Hepatic stellate cell (primary cell): ENCODE measurements around the gene TBCD.

Source experiments
- DNase-seq: peaks from one replicate; pipeline ENCODE4 v3.0.0; 2011; ENCODE audit warnings: low spot score

TBCD gene

DNA sequence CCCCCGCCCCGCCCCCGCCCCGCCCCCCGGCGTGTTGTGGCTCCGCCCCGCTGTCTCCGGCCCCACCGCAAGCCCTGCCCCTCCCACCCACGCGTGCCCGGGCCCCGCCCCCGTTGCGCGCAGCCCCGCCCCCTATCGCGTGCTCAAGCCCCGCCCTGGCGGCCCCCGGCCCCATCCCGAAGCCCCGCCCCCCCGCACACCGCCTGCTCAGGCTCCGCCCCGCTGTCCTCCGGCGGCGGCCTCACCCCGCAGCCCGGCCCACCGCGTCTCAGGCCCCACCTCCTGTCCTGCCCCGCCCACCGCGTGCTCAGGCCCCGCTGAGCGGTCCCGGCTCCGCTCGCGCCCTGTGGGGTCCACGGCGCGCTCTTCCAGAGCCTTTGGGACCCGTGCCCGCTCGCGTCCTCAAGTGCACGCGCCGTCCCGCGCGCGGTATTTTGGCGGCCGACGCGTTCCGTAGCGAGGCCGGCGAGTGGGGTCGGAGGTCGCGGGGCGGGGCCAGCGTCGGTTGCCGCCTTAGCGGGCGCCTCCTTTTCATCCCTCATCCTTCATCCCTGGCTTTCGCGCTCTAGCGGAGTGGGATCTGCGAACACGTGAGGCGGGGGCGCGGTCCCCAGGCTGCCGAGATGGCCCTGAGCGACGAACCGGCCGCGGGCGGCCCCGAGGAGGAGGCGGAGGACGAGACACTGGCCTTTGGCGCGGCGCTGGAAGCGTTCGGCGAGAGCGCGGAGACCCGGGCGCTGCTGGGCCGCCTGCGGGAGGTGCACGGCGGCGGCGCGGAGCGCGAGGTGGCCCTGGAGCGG, at the start of gene TBCD:
Gene TBCD (plus strand): TSS at position 495 of the 800 bp plus-strand sequence. CDS start 129 bp downstream, at position 624.
- DNase-seq, result peak; percentile 96

DNA sequence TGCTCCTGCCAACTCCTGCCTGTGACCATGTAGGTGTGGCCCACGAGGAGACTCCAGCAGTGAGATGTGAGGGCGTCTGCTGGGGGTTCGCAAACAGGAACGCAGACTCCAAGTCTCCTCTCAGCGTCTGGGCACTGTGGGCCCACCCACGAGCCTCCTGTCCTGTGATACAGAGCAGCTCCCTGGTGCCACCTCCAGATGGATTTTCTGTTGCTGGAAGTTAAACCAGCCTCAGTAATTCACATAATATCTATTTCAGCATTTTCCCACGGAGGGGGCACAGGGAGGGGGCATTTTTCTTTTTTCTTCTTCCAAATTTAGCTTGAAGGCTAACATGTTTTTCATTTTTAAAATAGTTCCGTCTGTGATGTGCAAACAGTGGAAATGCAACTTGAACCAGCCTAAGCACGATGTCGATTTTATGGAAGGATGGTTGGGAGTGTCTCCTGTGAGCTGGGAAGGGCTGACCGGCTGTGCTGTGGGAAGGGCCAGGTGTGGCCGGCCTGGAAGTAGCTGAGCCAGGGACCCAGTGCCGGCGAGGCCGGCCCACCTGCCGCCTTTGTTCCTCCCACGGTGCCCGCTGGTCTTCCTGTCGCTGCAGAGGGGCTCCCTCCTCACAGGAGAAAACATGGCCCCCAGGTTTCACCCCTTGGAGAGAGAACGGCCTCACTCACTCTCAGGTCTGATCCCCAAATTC, 49.5 kb upstream of the TBCD start:
- DNase-seq, result peak; percentile 42

DNA sequence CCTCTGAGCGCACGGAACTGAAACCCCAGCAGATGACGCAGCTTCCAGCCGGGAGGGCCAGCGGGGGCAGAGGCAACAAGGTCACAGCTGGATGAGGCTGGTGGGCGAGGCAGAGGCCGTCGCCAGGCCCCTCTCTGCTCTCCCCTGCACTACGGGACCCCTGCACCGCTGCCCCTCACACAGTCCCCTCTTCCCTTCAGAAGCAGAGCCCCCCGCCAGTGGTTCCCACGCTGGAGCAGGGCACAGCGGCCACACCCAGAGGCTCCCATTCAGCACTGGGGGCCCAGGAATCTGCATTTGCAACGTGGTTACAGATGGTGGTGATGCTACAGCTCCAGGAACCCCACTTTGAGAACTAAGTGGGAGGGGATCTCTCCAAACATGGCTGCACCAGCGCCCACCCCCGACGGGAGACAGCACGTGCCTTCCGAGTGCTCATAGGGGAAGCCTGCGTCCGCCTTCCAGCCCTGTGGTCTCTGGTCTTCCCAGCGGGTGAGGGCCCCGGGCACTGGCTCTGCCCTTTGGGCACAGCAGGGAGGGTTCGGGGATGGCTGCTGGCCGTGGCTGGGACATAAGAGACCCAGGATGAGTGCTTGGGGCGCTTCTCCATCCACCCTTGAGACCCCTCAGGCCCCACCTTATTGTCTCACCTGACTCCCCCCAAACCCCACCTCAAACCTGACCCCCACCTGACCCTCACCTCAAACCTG, 48.7 kb upstream of the TBCD start:
- DNase-seq, result no peak

DNA sequence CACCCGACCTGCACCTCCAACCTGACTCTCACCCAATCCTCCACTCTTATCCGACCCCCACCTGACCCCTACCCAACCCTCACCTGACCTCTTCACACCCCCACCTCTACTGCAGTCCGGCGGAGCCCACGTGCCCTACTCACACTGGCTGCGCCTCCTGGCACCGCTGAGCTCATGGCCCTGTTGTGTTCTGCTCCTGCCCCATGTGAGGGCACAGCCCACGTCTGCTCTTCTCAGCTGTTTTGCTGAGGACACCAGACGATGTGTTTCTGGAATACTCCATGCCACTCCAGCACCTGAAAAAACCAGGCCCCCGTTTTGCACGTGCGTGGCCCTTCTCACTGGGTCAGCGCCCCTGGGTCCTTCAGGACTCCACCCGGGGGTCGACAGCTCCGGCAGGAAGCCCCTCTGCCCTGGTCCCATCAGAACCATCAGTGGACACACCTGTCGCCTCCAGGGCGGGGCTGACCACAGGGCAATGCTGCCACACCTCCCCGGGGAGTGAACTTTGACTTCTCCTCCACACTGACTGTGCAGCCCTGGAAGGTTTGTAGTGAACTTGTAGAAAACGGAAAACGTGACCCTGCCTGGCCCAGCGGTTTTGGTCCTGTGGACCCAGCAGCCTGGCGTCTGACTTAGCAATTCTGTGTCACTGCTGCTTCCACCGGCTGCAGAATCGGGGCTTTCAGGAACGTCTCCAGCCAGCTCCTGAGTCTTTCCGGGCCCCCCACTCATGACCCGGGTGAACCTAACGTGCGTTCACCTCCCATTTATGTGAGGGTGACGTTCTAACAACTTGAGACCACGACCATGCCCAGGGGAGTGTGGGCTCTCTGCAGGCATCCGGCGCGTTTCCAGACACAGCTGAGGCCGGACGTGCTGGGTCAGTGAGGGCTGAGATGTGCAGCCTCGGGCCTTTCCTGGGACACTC, 47.7 kb upstream of the TBCD start:
- DNase-seq, result no peak

DNA sequence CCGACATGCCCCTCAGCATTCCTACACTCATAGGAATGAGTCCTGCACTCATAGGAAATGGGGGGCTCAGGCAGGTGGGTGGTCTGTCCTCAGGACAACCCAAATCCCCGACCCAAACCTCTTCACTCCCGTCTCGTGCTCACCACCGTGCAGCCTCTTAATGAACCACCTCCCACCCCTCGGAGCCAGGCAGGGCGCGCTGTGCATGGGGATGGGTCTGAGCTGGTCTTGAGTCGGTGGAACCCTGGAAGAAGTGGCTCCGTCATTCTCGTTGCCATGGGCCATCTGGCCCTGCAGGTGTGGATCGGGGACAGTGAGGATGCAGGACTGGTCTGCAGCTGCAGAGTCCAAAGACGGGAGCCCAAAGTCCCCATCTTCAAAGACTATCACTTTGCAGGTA, 47.0 kb upstream of the TBCD start:
- DNase-seq, result no peak

DNA sequence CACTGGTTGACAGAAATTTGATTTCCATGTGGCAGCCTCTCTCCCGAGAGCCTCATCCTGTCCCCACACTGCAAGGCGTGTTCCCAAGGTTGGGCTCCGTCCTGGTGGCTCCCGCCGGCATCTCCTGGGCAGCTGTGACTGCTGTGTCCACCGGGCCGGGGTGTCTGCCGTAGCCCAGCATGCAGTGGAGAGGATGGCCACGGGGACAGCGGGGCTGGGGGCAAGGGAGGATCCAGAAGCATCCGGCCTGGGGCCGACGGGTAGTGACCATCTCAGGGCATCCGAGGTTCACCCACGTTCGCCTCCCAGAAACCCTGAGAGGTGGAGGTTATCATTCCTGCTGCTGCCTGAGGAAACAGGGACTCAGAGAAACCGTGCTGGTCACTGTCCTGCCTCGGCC, 46.1 kb upstream of the TBCD start:
- DNase-seq, result no peak

DNA sequence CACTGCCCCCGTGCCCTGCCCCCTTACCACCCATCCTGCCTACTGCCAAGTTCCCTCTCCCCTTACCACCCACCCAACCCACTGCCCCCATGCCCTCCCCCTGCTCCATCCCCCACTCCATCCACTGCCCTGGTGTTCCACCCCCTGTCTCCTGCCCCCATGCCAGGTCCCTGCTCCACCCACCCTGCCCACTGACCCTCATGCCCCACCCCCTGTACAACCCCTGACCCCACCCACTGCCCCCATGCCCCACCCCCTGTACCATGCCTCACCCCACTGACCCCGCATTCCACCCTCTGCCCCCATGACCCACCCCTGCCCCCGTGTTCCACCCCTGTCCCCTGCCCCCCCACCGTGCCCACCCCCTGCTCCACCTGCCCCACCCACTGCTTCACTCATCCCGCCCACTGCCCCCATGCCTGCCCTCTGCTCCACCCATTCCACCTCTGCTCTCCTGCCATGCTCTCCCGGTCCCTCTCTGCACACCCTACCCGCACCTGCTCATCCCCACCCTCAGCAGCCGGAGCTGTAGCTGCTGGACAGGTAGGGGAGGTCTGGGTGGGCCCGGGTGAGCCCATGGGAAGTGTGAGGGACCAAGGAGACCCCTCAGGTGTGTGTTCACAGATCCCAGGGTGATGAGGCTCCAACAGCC, 42.7 kb upstream of the TBCD start:
- no peak for DNase-seq

DNA sequence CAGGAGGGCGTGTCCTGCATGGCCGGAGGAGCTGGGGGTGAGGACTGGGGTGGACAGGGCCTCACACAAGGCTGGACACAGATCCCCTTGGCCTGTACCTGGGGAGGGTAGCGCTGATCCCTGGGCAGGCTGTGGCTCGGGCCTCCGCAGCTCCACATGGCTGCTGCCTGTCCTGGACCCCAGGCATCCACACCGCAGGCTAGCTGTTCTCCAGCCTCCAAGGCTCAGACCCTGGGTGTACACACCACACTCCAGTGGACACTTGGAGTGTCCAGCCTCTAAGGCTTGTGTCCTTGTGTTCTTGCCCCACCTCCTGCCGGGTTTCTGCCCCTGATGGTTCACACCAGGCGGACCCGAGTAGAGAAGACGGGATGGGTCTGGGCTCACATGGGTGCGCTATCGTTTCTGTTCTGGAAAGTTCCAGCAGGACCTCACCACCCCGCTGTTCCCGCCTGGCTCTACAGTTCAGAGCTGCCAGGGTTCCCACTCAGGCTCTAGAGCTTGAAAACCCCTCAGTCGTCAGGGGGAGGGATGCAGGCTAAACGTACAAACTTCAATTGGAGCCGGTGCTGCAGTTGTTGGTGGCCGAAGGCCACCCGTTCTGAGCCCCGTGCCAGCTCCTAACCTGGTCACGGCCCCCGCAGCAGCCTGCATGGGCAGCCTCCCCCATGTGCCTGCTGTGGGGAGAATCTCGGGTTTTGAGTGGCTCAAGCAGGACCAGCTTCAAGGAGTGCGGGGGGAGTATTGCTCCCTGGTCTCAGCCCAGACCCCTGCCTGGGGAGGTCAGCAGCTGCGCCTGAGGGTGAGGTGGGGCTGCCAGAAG, 42.0 kb upstream of the TBCD start:
- no peak for DNase-seq

DNA sequence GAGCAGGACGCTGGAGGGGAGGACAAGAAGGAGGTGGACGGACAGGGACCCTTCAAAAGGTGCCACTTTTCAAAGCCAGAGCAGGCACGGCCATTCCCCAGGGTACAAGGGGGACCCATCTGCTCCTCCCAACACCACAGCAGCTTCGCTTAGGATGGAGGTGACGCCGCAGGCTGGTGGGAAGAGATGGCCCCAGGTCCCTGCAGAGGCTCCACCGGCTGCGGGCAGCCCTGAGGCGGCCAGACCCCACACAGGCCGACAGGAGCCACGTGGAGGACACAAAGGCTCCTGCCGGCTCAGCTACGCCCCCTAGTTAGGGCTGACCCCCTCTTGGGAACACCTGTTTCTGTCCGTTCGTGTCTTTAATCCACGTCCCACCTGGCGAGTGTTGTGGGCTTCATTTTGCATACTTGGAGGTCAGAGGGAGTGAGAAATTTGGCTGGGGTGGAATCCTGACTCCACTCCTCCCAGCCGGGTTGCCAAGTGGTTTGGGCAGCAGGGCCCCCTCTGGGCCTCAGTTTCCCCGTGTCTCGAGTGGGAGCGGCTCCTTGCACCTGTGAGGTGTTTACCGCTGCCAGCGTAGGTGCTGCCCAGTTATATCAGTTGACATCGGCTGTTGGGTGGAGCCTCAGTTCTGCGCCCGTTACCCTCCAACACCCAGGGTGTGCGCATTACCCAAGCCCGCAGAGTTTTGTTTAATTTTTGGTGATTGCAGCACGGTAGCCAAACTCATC, 41.2 kb upstream of the TBCD start:
- no peak for DNase-seq

DNA sequence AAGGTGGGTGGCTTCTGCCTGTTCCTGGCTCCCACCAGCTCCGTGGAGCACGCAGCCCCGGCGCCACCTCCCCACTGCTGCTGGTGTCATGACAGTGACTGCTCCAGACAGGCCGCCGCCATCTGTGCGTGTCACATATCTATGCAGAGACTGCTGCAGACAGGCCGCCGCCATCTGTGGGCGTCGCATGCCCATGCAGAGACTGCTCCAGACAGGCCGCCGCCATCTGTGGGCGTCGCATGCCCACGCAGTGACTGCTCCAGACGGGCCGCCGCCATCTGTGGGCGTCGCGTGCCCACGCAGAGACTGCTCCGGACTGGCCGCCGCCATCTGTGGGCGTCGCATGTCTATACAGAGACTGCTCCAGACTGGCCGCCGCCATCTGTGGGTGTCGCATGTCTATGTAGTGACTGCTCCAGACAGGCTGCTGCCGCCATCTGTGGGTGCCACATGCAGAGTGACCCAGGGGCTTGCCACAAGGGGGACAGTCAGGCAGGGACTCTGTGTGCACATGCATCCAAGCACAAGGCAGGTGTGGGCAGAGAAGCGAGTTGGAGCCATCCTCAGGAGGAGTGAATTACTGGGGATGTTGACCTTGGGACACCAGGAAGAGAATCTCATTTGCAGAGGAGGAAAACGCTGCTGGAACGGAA, 38.7 kb upstream of the TBCD start:
- DNase-seq, result no peak

DNA sequence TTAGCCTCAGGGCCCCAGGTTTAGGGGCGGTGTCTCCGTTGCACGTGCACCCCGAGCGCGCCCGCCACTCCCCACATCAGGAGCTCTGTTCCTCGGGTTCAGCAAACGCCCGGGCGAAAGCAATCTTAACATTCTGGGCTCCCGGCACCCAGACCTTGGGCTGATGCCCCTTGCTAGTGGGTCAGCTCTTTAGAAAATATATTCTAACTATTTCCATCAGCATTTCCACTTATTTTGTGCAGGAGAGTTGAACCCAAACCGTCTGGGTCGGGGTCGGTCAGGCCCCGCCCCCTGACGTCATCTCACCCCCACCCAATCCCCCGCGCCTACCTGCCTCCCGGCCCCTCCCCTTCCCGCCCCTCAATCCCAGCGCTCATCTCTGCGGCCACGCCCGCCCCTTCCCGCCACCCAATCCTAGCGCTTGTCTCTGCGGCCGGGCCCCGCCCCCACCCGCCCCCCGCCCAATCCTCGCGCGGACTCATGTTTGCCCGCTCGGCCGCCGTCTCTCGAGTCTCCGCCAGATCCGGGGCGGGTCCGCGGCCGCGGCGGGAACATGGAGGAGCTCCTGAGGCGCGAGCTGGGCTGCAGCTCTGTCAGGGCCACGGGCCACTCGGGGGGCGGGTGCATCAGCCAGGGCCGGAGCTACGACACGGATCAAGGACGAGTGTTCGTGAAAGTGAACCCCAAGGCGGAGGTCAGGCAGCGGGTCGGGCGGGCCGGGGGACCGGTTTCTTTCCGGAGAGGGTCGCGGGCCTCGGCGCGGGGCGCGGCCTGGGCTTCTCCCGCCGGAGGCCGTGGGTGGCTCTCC, 35.5 kb upstream of the TBCD start, which contains the start of gene FN3KRP:
Gene FN3KRP (plus strand): TSS at position 504 of the 808 bp plus-strand sequence. CDS start 50 bp downstream, at position 554.
- DNase-seq, result peak; percentile 100

DNA sequence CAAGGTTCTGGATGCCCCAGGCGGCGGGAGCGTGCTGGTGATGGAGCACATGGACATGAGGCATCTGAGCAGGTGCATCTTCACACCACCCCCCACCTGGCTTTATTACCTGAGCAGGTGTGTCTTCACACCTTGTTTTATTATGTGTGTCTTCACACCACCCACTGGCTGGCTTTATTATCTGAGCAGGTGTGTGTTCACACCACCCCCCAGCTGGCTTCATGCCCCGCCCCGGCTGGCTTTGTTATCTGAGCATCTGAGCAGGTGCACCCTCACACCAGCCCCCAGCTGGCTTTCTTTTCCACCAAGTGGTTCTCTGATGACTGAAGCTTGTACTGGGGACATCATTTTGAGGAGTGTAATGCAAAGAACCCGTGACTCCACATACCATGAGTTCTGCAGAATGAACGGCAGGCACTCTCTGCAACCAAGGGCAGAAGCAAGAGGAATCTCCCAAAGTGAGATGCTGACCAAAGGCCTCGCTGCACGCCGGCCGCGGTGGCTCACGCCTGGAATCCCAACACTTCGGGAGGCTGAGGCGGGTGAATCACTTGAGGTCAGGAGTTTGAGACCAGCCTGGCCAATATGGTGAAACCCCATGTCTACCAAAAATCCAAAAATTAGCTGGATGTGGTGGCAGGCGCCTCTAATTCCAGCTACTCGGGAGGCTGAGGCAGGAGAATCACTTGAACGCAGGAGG, 32.7 kb upstream of the TBCD start:
- DNase-seq, result no peak

DNA sequence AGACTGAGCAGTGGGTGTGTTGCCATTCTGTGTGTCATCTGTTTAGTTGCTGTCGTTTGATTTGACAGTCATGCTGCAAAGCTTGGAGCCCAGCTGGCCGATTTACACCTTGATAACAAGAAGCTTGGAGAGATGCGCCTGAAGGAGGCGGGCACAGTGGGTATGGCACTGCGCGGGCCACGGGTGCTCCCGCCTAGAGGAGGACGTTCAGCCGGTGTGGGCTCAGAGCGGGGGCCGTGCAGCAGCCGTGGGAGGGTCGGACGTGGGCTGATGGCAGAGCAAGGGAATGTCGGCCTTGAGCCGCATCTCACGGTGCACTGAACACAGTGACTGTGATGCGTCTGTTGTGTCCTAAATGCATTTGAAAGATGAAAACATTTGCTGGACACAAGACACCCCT, 31.7 kb upstream of the TBCD start:
- DNase-seq, result no peak

DNA sequence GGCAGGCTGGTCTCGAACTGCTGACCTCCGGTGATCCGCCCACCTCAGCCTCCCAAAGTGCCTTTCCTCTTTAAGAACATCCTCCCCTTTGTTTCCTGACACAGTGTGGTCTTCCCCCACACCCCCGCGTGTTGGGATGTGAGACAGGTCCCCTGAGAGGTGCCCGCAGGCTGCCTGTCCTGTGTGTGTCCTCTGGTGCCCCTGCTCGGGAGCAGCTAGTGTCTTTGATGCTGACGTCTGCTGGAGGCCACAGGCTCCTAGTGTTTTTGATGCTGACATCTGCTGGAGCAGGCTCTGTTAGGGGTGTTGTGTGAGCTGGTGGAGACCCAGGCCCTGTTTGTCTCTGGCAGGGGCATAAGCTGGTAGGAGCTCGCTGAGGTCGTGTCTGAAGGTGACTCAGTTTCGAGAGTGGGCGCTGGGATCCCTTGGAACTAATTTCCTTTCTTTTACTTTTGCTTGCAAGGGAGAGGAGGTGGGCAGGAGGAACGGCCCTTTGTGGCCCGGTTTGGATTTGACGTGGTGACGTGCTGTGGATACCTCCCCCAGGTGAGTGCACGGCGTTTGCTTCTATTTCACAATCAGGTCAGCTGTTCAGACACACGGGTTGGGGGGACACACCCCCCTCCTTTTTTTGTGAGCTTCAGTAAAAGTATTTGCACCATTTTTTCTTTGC, 29.4 kb upstream of the TBCD start:
- no peak for DNase-seq

DNA sequence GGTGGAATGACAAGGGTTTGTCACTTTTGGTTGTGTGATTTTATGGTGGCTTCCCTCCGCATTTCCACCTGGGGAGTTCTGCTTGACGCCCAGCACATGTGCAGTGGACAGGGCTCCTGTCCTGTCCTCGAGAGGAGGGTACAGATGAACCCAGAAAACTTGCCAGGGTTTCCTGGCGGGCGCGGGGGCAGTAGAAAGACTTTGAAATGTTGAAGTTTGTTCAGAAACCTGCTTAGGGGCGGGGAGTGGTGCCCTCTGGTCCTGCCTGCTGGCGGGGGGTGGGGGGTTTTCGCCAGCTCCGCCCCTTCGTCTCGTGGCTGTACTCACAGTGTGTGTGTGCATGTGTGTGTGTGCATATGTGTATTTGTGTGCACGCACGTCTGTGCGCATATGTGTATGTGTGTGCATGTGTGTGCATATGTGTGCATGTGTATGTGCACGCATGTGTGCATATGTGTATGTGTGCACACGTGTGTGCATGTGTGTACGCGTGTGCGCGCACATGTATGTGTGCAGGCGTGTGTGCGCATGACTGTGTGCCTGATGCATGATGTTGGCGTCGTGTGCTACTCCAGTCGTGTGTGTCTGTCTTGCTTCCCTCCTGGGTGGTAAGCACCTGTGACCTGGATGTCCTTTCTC, 28.6 kb upstream of the TBCD start:
- no peak for DNase-seq

DNA sequence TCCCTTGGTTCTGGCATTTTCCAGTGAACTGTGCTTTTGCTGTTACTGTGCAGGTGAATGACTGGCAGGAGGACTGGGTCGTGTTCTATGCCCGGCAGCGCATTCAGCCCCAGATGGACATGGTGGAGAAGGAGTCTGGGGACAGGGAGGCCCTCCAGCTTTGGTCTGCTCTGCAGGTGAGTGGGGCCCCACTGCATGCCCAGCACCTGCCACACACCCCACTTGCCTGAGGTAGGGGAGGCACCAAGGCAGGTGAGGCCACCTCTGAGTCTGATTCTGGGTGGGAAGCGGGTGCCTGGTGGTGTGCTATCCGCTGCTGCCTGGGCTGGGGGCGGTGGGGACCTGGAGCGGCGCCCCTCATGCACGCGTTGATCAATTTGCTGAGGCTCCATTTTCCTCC, 25.4 kb upstream of the TBCD start:
- no peak for DNase-seq
